CD4-positive, alpha-beta T cell treated with Interleukin-4 for 4 hours (primary cell): ENCODE results near the gene ERGIC1.
"Not testable (repeated sequence)": the region's sequence is repeated elsewhere in the genome, so short reads cannot be mapped to it uniquely, and the experiment has no call there.

Source experiments
- DNase-seq: peaks from one replicate; pipeline ENCODE4 v3.0.0-alpha.2; 2020

Gene ERGIC1

DNA sequence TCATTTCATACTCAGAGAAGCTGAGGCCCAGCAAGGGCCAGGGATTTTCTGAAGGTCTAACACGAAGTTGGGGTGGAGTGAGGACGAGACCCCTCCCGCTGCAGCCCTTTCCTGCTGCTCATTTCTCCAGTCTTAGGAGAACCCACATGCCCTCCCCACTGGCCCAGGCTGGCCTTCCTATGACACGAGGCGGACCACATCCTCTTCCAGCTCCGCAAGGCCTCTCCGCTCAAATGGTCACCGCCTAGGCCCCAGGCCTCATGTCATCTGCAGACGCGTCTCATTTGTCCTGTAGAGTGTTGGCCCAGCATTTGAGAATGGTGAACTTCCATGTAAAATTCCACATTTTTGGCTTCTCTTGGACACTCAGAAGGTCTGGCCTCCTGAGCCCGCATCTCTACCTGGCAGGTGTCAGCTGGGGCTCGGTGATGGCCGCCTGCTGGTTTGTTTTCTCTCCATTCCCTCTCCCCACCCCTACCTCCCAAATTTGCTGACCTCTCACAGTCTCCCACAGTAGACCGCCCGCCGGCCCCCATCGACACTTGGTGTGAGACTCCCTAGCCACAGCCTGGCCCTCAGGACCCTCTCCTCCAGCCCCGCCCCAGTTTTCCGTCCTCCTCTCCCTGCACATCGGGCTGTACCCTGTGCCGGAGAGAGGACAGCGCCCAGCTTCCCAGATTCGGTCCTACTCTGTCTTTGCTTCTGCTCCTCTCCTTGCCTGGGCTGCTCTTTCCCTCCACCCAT is 51.7 kb downstream of the ERGIC1 start:
- no peak for DNase-seq

DNA sequence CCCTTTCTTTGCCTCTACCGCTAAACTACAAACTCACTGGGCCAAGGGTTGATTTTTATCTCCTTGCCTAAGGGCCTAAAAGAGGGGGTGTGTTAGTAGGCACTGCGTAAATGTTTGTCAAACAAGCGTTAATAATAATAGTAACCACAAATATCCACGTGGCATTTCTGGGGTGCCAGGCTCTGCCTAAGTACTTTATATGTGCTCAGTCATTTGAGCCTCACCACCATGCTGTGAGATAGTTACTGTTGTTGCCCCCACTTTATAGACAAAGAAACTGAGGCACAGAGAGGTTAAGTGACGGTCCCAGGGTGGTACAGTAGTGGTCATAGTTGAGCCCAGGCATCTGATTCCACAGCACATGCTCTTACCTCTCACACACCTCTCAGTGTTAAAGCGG is 52.4 kb downstream of the ERGIC1 start:
- no peak for DNase-seq

DNA sequence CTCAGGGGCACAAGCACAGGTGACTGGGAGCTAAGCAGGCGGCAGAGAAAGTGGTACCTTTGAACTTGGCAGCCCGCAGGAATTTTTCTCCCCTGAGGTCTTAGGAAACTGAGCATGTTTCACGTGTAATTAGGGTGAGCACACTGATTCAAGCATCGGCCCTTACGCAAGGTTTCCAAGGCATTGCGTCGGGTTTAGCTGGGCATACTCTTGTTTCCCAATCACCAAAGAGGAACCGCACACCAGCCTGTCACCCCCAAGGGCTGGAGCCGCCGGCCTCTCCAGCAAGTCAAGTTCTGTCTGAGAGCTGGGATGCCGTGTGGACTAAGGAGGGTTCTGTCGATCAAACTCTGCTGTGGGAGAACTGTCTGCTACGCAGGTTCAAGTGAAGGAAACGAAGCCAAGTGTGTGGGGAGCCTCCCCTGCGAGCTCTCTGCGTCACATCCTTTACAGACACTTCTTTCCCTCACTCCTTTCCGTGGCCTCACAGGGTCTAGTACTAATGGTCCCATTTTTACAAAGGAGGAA is 53.0 kb downstream of the ERGIC1 start:
- no peak for DNase-seq

DNA sequence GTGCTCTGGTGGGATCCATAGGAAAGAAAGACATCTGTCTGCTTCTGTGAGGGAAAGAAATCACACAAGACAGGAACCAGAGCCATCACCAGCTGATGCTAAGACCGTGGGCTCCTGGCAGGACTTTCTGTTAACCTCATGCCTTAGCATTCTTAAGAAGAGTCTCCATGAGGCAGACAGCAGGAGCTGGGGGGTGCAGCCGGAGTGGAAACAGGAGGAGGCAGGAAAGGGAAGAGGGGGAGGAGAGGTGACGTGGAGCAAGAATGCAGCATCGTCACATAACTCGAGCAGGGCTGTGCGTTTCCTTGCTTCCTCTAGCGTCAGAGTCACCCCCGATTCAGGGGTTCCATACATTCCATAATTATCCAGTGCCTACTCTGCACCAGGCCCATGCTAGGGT is 53.6 kb downstream of the ERGIC1 start:
- no peak for DNase-seq

DNA sequence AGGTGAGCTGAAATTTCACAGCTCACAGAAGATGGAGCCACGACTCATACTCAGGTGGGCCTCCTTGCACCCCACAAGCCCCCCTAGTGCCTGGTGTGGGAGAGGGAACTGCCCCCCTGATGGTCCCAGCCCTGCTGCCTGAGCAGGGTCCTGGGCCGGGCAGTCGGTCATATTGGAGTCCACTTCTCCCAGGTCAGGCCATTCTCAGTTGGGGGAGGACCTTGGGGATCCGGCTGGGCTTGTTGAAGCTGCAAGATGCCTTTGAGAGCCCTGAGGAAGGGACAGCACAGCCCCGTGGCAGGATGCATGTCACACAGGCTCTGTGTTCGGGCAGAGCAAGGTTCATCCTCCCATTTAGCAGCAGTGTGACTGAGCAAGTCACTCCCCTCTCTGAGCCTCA is 56.6 kb downstream of the ERGIC1 start:
- no peak for DNase-seq

DNA sequence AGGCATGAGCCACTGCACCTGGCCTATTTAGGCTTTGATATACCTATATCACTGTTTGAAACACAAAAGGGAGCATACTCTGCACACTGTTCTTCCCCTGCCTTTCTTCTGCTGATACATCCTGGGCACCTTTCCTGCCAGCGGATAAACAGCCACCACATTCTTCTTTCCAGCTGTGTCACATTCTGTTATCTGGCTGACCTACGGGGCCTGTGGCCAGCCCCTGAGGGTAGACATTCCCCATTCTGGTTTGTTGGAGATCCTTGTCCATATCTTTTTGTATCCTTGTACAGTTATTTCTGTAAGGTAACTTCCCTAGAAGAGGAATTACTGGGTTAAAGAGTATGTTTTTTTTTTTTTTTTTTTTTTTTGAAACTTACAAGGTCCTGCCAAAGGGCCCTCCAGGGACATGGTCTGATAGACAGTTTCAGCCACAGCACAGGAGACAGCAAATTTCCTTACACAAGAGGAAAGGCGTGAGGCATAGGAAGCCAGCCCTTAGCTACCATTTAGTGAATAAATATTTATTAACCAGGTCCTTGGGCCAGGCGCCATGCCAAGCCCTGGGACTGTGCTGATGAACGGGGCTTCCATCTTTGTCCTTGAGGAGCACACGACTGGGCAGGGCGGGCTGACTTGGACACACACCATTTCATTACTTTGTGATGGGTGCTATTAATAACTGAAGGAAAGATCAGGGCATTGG is 57.8 kb downstream of the ERGIC1 start:
- DNase-seq, result no peak

DNA sequence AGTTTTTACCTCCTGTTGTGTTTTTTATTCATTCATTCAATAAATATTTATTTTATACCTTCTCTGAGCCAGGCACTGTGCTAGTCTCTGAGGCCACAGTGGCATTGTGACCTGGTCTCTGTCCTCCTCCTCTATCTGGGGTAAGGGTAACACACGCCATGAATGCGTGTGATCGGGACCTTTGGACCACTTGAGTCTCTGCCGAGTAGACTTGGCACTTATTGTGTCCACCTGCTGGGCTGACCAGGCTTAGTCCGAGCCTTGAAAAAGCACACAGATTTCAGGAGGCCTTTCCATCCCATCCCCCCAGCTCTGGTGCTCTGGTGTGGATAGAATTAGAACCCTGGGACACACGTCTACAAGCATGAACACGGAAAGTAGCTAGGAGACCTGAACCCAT is 58.7 kb downstream of the ERGIC1 start:
- no peak for DNase-seq

DNA sequence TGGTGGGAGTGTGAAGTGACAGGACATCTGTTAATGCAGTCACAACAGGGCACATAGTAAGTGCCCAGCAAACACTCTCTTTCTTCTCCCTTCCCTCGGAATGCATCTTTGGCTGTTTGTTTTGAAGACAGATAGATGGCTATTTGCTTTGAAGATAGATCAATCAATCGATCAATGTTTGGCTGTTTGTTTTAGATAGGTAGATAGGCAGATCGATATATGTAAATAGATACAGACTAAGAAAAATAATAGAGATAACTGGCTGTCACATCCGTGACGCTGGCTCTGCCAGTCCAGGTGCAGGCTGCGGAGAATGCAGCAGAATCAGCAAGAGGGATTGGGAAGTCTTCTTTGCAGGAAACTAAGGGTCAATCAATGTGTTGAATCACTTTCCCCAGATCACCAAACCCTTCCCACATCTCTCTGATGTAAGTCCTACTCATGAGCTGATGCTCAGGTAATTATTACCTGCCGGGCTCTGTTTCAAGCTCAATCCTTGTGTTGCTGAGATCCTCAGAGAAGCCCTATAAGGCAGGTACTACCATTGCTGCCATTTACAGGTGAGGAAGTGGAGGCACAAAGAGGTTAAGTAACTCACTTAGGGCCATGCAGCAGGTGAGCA is 60.8 kb downstream of the ERGIC1 start:
- DNase-seq, result no peak

DNA sequence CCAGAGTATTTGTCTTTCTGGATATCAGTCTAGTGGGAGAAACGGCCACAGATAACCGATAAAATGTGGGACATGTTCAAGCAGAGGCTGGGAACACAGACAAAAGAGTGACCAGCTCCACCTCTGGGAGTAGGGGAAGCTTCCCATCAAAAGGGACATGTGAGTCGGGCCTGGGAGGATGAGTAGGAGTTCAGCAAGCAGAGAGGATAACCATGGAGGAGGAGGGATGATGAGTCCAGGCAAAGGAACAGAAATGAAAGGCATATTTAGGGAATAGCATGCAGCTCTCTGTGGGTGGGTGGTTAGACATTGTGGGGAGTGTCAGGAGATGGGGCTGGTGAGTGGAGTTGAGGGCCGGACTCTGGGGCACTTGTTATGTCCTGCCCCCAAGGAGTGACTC is 61.5 kb downstream of the ERGIC1 start:
- no peak for DNase-seq

DNA sequence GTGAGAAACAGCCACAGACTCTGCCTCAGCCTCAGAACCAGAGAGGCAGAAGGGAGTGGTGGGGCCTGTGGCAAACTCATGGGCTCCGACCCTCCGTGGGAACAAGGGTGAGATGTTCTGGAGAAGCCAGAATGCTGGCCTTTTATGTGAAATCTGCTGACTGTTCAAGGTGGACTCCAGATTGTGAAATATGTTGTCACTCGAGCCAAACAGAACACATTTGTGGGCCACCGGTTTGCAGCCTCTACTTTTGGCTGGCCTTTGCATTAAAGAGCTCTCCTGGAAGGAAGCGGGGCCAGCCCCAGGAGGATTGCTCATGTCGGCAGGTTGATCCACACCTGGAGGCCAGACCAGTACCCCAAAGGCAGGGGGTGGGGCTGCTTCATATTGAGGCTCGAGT is 62.4 kb downstream of the ERGIC1 start:
- no peak for DNase-seq

DNA sequence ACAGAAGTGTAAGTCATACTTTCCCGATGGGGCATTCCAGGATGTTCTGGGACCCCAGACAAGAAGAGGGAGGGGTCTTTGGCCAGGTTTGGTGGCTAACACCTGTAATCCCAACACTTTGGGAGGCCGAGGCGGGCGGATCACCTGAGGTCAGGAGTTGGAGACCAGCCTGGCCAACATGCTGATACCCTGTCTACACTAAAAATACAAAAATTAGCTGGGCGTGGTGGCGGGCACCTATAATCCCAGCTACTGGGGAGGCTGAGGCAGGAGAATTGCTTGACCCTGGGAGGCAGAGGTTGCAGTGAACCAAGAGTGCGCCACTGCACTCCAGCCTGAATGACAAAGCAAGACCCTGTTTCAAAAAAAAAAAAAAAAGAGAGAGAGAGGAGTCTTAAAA is 63.0 kb downstream of the ERGIC1 start:
- DNase-seq, result not testable (repeated sequence)

DNA sequence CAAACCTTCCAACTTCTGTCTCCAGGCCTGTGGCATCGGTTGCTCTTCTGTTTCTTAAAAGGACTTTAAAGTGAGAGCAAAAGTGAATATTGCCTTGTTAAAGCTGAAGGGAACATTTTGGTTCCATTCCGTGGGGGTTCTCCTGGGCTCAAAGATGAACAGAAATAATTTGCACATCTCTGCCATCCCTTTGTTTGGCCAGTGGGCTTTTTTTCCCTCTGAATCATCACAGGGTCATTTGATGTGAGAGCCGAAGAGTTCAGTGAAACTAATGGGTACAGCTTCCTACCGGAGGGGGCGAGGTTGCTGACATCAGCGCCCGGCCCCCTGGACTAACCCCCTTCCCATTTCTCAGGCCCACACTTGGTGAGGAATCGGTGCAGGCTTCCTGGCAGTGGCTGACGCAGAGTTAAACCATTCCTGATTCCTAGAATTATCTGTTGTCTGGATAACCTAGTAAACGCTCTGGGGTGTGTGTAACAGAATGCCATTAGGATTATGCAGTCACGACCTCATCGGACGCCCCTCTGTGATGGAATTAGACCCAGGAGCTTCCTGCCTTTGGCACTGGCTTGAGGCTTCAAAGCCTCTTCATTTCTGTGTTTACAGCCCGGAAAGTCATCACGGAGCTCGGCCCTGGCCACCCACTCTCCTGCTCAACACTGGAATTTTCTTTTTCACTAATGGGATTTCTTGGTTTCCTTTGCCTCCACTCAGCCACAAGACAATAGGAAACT is 63.6 kb downstream of the ERGIC1 start:
- DNase-seq, result no peak

DNA sequence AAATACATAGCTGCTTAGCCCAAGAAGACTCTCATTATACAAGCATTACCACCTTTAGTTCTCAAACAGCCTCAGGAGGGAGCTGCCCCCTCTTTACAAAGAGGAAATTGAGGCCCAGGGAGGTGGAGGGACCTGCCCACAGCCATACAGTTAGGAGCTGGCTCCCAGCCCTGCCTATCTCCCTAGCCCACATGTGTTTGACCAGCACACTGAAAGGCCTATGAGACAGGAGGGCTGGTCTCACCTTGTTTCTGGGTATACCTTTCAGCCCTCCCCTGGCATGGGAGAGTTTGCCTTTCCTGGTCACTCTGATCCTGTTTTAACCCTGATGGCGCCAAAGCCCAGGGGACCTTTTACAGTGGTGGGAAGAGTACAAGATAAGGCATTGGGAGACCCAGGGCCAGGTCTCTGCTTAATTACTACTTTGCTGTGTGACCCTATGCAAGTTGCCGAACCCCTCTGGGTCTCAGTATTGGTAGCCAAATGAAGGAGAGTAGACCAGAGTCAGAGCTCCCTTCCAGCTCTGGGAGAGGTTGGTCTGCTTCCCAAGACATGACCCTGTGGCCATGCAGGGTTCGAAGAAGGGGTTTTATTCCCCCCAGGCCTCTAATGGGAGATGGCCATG is 64.3 kb downstream of the ERGIC1 start:
- no peak for DNase-seq

DNA sequence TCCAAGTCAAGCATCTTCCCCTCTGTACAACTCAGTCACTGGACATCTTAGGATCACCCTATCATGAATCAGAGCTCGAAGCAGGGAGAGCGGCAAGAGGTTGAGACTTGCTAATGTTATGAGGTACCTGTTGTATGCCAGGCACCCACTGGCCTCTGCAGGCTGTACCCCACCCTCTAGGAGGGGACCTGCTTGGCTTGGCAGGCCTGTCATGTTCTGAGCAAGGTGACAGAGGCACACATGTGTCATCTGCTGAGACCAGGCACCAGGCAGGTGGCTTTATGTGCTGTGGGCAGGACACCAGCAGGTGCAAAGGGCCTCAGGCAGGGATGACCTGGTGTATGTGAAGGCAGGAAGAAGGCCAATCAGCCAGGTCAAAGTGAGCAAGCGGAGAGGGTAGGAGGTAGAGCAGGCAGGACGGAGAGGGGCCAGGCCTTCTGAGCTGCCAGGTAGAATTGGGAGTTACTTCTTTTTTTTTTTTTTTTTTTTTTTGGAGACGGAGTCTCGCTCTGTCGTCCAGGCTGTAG is 64.9 kb downstream of the ERGIC1 start:
- no peak for DNase-seq

DNA sequence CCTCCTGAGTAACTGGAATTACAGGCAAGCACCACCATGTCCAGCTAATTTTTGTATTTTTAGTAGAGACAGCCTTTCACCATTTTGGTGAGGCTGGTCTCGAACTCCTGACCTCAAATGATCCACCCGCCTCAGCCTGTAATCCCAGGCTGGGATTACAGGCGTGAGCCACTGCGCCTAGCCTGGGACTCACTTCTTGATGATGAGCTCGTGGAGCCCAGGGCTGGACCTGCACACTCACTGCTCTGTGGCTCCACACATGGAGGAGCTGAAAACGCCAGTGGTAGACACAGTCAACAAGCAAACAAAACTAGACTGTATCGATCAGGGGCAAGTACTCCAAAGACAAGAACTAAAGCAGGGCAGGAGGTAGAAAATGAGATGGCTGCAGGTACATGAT is 65.4 kb downstream of the ERGIC1 start:
- no peak for DNase-seq

DNA sequence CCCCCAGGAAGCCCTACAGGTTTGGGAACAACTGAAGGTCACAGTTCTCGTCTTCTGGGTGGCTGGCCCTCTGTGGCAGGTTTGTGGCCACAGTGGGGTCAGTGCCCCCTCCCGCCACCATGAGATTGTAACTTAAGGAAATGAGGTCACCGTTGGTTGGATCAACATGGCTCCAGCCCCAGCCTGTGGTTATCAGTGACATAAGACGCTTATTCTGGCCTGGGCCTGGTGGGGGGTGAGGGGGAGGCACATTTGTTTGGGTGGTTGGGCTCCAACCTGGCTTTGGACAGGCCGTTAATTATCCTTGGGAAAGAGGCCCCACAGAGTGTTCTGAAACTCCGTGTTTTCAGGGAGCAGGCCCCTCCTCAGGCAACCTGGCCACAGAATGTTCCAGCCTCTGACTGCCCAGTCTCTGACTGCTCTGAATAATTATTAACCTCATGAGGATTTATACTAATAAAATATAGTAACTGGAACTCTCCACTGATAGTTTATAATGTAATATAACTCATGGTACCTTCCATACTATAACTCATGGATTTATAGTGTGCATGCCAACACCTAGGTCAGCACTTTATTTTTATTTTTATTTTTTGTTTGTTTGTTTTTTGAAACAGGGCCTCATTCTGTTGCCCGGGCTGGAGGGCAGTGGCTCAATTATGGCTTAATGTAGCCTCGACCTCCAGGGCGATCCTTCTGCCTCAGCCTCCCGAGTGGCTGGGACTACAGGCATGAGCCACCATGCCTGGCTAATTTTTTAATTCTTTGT is 67.1 kb downstream of the ERGIC1 start:
- DNase-seq, result no peak

DNA sequence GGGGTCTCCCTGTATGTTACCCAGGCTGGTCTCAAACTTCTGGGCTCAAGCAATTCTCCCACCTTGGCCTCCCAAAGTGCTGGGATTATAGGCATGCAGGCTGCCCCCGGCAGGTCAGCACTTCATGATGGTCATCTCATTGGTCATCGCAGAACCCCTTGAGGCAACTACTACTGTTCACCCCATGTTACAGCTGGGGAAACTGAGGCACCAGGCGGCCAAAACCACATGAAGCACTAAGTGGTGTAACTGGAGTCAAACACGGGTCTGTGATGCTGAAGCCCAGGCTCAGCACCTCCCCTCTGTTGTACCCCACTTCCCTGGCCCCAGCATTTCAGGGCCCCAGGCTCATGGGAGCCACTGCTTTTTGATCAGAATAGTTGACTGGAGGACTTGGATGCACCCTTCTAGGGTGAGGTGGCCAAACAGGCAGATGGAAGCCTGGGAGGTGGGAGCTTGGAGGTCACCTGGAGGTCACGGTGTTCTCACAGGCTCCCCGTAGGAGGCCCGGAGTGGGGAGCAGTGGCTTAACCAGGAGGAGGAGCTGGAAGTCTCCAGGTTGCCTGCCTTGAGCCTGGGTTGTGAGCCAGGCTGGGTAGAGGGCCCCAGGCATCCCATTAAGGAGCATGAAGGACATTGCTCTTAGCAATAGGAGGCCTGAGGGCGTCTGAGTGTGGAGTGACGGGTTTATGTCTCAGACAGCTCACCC is 67.9 kb downstream of the ERGIC1 start:
- DNase-seq, result no peak

DNA sequence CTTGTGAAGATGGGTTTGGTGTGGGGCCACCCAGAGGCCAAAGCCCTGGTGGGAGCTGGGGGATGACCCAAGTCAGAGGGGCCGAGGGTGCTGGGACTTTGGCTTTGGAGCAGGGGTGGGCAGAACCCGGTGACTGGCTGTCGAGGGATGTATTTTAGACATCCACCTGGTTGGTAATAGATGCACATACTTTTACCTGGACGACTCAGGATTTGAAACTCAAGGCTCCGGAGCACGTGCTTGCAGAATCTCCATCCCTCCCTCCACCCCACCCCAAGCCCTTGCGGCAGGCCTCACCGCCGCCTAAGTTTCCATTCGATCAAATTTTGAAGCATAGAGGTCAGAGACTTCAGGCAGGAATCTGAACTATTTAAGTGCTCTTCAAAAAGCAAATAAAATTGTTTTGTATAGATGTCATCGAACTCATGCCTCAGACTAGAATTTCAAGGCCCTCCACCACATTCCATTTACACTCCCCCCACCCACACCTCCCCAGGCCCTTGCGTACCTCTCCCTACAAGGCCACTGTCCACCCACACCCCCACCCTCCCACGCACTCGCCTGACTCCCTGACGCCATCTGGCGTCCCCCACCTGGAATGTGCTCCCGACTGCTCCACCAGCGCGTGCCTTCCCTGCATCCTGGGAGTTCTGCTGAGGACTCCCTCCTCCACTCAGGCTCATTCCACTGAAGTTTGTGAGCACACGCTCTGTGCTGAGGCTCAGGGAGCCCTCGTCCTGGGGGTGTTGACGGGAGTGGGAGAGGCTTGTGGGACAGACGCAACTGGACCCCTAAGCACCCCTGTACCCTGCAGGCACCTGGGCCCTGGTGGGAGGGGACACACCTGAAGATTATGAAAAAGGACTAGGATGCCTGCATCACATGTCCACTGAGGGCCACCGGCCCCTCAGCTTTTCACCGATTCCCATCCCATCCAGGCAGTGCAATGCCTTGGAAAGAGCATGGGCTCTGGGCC is 68.7 kb downstream of the ERGIC1 start:
- DNase-seq, result no peak

DNA sequence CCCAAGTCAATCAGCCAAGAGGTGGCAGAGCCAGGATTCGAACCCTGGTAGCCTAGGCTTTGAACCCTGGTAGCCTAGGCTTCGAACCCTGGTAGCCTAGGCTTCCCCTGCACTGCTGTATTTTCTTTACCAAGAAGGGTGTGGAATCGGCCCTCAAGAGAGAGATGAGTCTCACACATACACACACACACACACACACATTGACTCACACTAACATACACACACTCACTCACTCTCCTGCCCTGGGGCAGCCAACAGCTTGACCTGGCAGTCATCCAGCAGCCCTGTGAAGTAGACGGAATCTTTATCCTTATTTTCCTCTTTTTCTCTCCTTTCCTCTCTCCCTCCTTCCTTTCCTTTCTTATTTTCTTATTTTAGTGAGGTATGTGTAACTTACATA is 69.7 kb downstream of the ERGIC1 start:
- DNase-seq, result no peak

DNA sequence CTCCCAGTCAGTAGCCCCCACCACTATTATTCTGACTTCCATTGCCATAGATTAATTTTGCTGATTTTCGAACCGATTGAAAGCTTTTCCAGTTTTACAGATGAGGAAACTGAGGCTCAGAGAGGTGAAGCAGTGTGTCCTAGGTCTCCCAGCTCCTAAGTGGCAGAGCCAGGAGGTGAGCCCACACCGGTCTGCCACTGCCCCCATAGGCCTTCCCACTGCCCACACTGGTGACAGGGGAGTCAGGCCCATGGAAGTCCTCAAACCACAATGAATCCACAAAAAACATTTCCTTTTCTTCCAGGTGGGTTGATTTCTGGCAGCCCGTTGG is 70.2 kb downstream of the ERGIC1 start:
- DNase-seq, result no peak
